Measurements from ENCODE around the gene ADM.
"Not testable (repeated sequence)": the region's sequence is repeated elsewhere in the genome, so short reads cannot be mapped to it uniquely, and the experiment has no call there.

The ADM gene

GRCh38 chr11:10304495-10305261, at the start of gene ADM:
ADM (plus strand) TSS chr11:10305073; CDS start chr11:10305701, 628 bp downstream.
- DNase-seq: peak; percentile 32

GRCh38 chr11:10255388-10256125, 49.3 kb upstream of the ADM start:
- no peak for DNase-seq

GRCh38 chr11:10257478-10257877, 47.4 kb upstream of the ADM start:
- peak; percentile 24 for DNase-seq

GRCh38 chr11:10261821-10262220, 43.1 kb upstream of the ADM start:
- DNase-seq: no peak

- no peak for DNase-seq
Measured at GRCh38 chr11:10263929-10264328, 40.9 kb upstream of the ADM start.

GRCh38 chr11:10264716-10265115, 40.2 kb upstream of the ADM start:
- not testable (repeated sequence) for DNase-seq

GRCh38 chr11:10265936-10266335, 38.9 kb upstream of the ADM start:
- no peak for DNase-seq

- no peak for DNase-seq
Measured at GRCh38 chr11:10267821-10268220, 37.1 kb upstream of the ADM start.

GRCh38 chr11:10268746-10269488, 36.0 kb upstream of the ADM start:
- no peak for DNase-seq

GRCh38 chr11:10272132-10272531, 32.7 kb upstream of the ADM start:
- no peak for DNase-seq

GRCh38 chr11:10273738-10274137, 31.1 kb upstream of the ADM start:
- no peak for DNase-seq

- no peak for DNase-seq
Measured at GRCh38 chr11:10274726-10275125, 30.1 kb upstream of the ADM start.

GRCh38 chr11:10275714-10276113, 29.2 kb upstream of the ADM start:
- no peak for DNase-seq

- no peak for DNase-seq
Measured at GRCh38 chr11:10282117-10282516, 22.8 kb upstream of the ADM start.

GRCh38 chr11:10283991-10284390, 20.9 kb upstream of the ADM start:
- no peak for DNase-seq

- no peak for DNase-seq
Measured at GRCh38 chr11:10285148-10285802, 19.6 kb upstream of the ADM start.

- no peak for DNase-seq
Measured at GRCh38 chr11:10287140-10287539, 17.7 kb upstream of the ADM start.

- DNase-seq: no peak
Measured at GRCh38 chr11:10287766-10288715, 16.8 kb upstream of the ADM start.

- DNase-seq: no peak
Measured at GRCh38 chr11:10288881-10289764, 15.8 kb upstream of the ADM start.

GRCh38 chr11:10289765-10290380, 15.0 kb upstream of the ADM start:
- no peak for DNase-seq

All from NCI-H2171 treated with DMSO at 0.1 percent for 48 hours (cell line).